GM19099 (cell line): ENCODE results near the gene PRR36.

Experiments
- POLR2A ChIP-seq: IDR thresholded peaks from 3 replicates; pipeline ENCODE4 v1.6.1; 2011; ENCODE audit warnings: low read depth; ENCODE audit not compliant: insufficient read length; ENCODE audit errors: extremely low read depth

The PRR36 gene

GRCh38 chr19:7863157-7863970, 10.8 kb downstream of the PRR36 start:
- TF ChIP-seq POLR2A = no peak

- TF ChIP-seq POLR2A = no peak
Observed at GRCh38 chr19:7862413-7862951, 11.7 kb downstream of the PRR36 start.

- TF ChIP-seq POLR2A = no peak
Observed at GRCh38 chr19:7861619-7862412, 12.4 kb downstream of the PRR36 start.

DNA sequence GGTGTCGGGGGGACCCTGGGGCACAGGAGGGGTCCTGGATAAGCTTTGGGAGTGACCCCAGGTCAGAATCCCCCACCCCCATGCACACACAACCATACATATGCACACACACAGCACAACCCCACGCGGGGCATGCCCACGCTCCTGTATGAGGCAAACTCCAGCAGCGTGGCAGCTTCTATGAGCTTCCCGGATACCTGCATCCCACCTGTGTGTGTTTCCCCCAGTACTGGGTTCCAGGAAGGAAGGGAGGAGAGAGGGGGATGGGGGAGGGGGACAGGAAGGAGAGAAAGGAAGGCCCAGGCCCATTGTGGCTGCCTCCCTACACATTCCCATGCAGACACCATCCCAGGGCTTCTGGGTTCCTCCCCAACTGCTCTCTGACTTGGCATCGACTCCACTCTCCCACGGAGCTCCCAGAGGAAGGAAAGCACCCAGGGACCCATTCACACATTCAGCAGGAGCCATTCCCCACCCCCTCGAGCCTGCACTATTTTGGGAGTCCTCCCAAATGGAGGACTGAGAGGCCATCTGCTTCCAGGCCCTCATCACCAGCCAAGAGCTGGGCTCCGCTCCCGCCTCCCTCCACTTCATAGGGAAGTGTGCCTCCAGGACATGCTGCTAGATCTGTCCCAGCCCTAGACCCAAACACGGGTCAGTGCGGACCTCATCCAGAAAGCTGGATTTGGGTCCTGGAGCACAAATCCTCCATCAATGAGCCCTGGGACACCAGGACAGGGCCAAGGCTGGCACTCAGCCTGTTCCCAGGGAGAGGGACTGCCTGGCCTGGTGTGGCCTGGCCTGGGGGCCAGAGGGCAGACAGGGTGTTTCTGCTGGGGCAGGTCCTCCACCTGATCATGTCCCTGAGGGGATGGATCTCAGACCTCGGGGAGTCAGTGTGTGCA, 13.2 kb downstream of the PRR36 start:
- no peak for TF ChIP-seq POLR2A

- no peak for TF ChIP-seq POLR2A
Observed at GRCh38 chr19:7859831-7860713, 14.1 kb downstream of the PRR36 start.

DNA sequence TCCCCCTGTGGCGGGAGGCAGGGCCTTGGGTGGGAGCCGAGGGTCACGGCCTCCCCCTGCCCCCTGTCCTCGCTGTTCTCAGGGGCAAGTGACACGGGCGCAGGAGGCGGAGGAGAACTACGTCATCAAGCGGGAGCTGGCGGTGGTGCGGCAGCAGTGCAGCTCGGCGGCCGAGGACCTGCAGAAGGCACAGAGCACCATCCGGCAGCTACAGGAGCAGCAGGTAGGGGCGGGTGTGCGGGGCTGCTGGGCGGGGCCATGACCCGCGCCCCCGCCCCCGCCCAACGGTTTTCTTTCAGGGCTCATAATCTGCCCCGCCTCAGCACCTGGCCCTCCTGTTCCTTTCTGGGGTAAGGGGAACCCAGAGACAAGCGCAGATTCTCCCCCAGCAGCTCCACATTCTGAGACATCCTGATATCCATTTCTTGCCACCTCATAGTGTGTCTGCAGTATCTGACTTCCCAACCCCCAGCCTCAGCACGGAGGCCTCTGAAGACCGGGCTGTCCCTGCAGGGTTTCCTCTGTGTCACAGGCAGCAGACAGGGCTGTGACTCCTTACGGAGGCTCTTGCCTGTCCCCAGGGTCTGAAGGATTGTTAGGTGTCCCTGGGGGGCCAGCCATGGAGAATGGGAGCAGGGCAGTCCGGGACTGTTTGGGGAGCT, 15.9 kb downstream of the PRR36 start:
- no peak for TF ChIP-seq POLR2A

- TF ChIP-seq POLR2A = no peak
Observed at GRCh38 chr19:7857727-7858108, 16.5 kb downstream of the PRR36 start.

DNA sequence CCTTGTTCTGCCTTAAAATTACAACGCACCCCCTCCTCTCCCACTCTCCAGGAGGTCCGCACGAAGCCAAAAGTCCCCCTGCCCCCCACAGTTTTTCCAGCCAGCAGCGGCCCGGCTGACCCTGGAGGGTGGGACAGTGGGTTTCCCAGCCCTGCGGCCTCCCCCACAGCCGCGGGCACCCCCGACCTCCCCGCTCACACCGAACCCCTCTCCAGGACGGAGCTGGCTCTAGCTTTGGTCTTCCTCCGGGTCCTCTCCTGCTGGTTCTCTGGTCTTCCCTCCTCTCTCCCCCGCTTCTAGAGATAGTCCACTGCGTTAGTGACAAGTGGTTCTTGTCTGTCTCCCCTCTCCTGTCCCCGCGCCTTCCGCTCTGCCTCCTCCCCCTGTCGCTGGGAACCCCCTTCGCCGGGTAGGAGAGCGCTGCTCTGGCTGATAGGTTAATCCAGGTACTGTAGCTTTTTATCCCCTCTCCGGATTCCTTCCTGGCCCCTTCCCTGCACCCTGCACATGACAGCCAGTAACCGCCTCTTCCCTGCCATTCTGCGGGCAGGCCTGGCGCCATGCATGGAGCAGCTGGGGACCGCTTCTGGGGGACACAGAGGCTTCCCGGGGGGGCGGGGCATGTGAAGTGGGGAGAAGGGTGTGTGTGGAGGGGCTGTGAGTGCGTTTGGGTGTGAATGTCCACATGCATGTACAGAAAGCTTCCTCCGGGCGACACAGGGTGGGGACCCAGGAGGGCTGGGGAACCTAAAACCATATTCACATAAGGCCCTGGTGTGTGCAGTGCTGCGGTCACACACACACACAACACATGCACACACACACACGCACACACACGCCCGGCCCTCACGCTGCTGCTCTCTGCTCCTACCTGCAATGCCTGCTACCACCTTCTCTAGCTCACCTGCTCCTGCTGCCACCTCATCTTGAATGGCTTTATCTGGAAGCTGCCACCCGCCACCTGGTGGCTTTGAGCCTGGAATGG, 17.2 kb downstream of the PRR36 start:
- TF ChIP-seq POLR2A = no peak

GRCh38 chr19:7856109-7856591, 18.0 kb downstream of the PRR36 start:
- no peak for TF ChIP-seq POLR2A

- no peak for TF ChIP-seq POLR2A
Observed at GRCh38 chr19:7855426-7856108, 18.6 kb downstream of the PRR36 start.

GRCh38 chr19:7853770-7854128, 20.4 kb downstream of the PRR36 start:
- no peak for TF ChIP-seq POLR2A

DNA sequence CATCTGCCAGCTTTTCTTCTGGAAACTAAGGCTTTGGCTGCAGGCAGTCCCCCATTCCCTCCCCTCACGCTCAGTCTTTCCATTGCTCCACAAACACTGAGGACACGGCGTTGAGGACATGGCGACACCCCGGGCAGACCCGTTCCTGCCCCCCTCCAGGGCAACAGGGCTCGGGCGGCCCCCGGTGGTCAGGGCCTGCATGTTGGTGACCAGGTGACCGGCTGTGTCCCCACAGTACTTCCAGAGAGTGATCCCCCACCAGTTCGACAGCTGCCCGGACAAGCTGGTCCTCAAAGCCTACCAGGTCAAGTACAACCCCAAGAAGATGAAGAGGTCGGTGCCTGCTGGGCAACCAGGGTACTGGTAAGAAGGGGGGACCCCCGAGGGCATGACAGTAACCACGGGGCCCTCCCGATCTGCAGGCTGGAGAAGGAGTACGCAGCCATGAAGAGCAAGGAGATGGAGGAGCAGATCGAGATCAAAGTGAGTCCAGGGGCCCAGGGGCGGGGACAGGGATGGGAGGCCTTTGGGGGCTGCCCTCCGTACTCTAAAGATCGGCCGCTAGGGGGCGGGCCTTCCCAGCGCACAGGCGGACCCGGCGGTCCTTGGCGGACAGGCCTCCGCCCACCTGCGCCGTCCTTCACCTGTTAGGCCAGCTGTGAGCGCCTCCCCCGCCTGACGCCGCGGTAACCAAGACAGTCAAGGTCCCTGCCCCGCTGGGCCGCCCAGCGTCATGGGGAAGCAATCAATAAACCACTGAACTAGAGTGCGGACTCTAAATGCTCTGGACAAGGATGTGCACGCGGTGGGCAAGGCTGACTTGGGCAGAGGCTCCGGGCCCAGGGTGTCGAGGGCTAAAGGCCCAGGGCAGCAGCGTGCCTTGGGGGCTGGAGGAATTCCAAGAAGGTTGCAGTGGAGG, 21.1 kb downstream of the PRR36 start:
- no peak for TF ChIP-seq POLR2A
